Measurements from ENCODE around the gene TCP10L.
"Not testable (repeated sequence)": the region's sequence is repeated elsewhere in the genome, so short reads cannot be mapped to it uniquely, and the experiment has no call there.

Gene TCP10L

GRCh38 chr21:32549886-32550285, 35.4 kb downstream of the TCP10L start:
- no peak for DNase-seq

- no peak for DNase-seq
These were observed 35.9 kb downstream of the TCP10L start for GRCh38 chr21:32549440-32549839.

- no peak for DNase-seq
These were observed 36.3 kb downstream of the TCP10L start for GRCh38 chr21:32548978-32549377.

- no peak for DNase-seq
These were observed 38.3 kb downstream of the TCP10L start for GRCh38 chr21:32547018-32547417.

- no peak for DNase-seq
These were observed 39.3 kb downstream of the TCP10L start for GRCh38 chr21:32545948-32546441.

- DNase-seq: no peak
These were observed 40.6 kb downstream of the TCP10L start for GRCh38 chr21:32544697-32545096.

GRCh38 chr21:32543975-32544374, 41.3 kb downstream of the TCP10L start:
- DNase-seq: no peak

- not testable (repeated sequence) for DNase-seq
These were observed 42.3 kb downstream of the TCP10L start for GRCh38 chr21:32543056-32543455.

- no peak for DNase-seq
These were observed 45.9 kb downstream of the TCP10L start for GRCh38 chr21:32539378-32539777.

GRCh38 chr21:32538147-32538792, 47.1 kb downstream of the TCP10L start:
- DNase-seq: no peak

GRCh38 chr21:32537569-32537881, 47.8 kb downstream of the TCP10L start:
- no peak for DNase-seq

GRCh38 chr21:32535612-32536011, 49.7 kb downstream of the TCP10L start:
- no peak for DNase-seq

GRCh38 chr21:32534113-32534512, 51.2 kb downstream of the TCP10L start:
- no peak for DNase-seq

- no peak for DNase-seq
These were observed 51.7 kb downstream of the TCP10L start for GRCh38 chr21:32533611-32534010.

- no peak for DNase-seq
These were observed 52.3 kb downstream of the TCP10L start for GRCh38 chr21:32533053-32533452.

- DNase-seq: no peak
These were observed 52.7 kb downstream of the TCP10L start for GRCh38 chr21:32532636-32533035.

- not testable (repeated sequence) for DNase-seq
These were observed 53.8 kb downstream of the TCP10L start for GRCh38 chr21:32531561-32531960.

GRCh38 chr21:32530809-32531208, 54.5 kb downstream of the TCP10L start:
- not testable (repeated sequence) for DNase-seq

GRCh38 chr21:32529679-32530078, 55.6 kb downstream of the TCP10L start:
- DNase-seq: no peak

GRCh38 chr21:32525282-32525681, 60.0 kb downstream of the TCP10L start:
- no peak for DNase-seq

GRCh38 chr21:32523988-32524719, 61.2 kb downstream of the TCP10L start:
- no peak for DNase-seq
